Measurements from ENCODE around the gene NEK7. TPM values are rescaled to one million over a fixed set of nuclear protein-coding genes. Genes with fewer than 3 reads are reported as not detected.

The NEK7 gene
- total RNA-seq, 2 donors from 2014 or later: 24.2 to 26.8 TPM

GRCh38 chr1:198205016-198205684 lies 48.4 kb downstream of the NEK7 start:
- Mint-ChIP-seq H3K36me3 (ENCODE audit: low read depth) (peaks cover 9% of the 10 kb centered on the region), H3K27ac (no peak overlapping the region), H3K4me3 (no peak overlapping the region), H3K27me3 (ENCODE audit: insufficient read depth) (no peaks in the 10 kb centered on the region), H3K9me3 (peaks cover 4% of the 10 kb centered on the region), H3K4me1 (peaks cover 9% of the 10 kb centered on the region)
- Histone ChIP-seq H3K9me3 (ENCODE audit: control insufficient read depth, low read length) (no peaks in the 10 kb centered on the region), H3K36me3 (ENCODE audit: control insufficient read depth, insufficient read depth, low read length) (no peaks in the 10 kb centered on the region), H3K9ac (ENCODE audit: extremely low read depth, low read length, poor library complexity, severe bottlenecking) (no peak overlapping the region), H3K4me1 (ENCODE audit: control insufficient read depth, insufficient read depth, low read length) (no peaks in the 10 kb centered on the region), H3K27ac (ENCODE audit: low read depth, low read length) (no peak overlapping the region), H3K4me3 (ENCODE audit: low read length) (no peak overlapping the region), H3K27me3 (ENCODE audit: control insufficient read depth, insufficient read depth, low read length, poor library complexity, severe bottlenecking) (no peaks in the 10 kb centered on the region)
- DNase-seq: no peak
- 96 to 97% methylated on average over 5 of the region's 5 CpGs for WGBS, 2 experiments (ENCODE audit: insufficient coverage in 1 of 2, insufficient read length in 1 of 2)
- TF ChIP-seq CTCF (conservative IDR thresholded peaks at IDR 0.05): no peak

GRCh38 chr1:198206292-198206691 lies 49.5 kb downstream of the NEK7 start:
- no peak overlapping the region for H3K4me3 ChIP-seq (ENCODE audit: low read length)
- TF ChIP-seq CTCF (conservative IDR thresholded peaks at IDR 0.05): no peak
- H3K4me1 ChIP-seq (ENCODE audit: control insufficient read depth, insufficient read depth, low read length): no peaks in the 10 kb centered on the region
- H3K9ac ChIP-seq (ENCODE audit: extremely low read depth, low read length, poor library complexity, severe bottlenecking): no peak overlapping the region
- Mint-ChIP-seq H3K4me1 (peaks cover 7% of the 10 kb centered on the region), H3K27me3 (ENCODE audit: insufficient read depth) (no peaks in the 10 kb centered on the region), H3K27ac (no peak overlapping the region), H3K4me3 (no peak overlapping the region), H3K36me3 (ENCODE audit: low read depth) (peaks cover 10% of the 10 kb centered on the region), H3K9me3 (peaks cover 4% of the 10 kb centered on the region)
- H3K9me3 ChIP-seq (ENCODE audit: control insufficient read depth, low read length): no peaks in the 10 kb centered on the region
- 92 to 100% methylated on average over 2 to 3 of the region's 3 CpGs for WGBS, 2 experiments (ENCODE audit: insufficient coverage in 1 of 2, insufficient read length in 1 of 2)
- no peaks in the 10 kb centered on the region for H3K36me3 ChIP-seq (ENCODE audit: control insufficient read depth, insufficient read depth, low read length)
- no peaks in the 10 kb centered on the region for H3K27me3 ChIP-seq (ENCODE audit: control insufficient read depth, insufficient read depth, low read length, poor library complexity, severe bottlenecking)
- no peak for DNase-seq
- no peak overlapping the region for H3K27ac ChIP-seq (ENCODE audit: low read depth, low read length)

- Histone ChIP-seq H3K4me3 (ENCODE audit: low read length) (no peak overlapping the region), H3K9ac (ENCODE audit: extremely low read depth, low read length, poor library complexity, severe bottlenecking) (no peak overlapping the region), H3K27me3 (ENCODE audit: control insufficient read depth, insufficient read depth, low read length, poor library complexity, severe bottlenecking) (no peaks in the 10 kb centered on the region), H3K4me1 (ENCODE audit: control insufficient read depth, insufficient read depth, low read length) (no peaks in the 10 kb centered on the region), H3K36me3 (ENCODE audit: control insufficient read depth, insufficient read depth, low read length) (peaks cover 10% of the 10 kb centered on the region), H3K27ac (ENCODE audit: low read depth, low read length) (no peak overlapping the region), H3K9me3 (ENCODE audit: control insufficient read depth, low read length) (peaks cover 39% of the 10 kb centered on the region)
- DNase-seq: no peak
- no peaks in the 10 kb centered on the region for H3K27me3 Mint-ChIP-seq (ENCODE audit: insufficient read depth)
- peaks cover 30% of the 10 kb centered on the region for H3K36me3 Mint-ChIP-seq (ENCODE audit: low read depth)
- H3K4me1 Mint-ChIP-seq: no peaks in the 10 kb centered on the region
- 89 to 96% methylated on average over 11 of the region's 11 CpGs for WGBS, 2 experiments (ENCODE audit: insufficient coverage in 1 of 2, insufficient read length in 1 of 2)
- no peak overlapping the region for H3K4me3 Mint-ChIP-seq
- no peak overlapping the region for H3K27ac Mint-ChIP-seq
- peaks cover 37% of the 10 kb centered on the region for H3K9me3 Mint-ChIP-seq
- no peak for TF ChIP-seq CTCF (conservative IDR thresholded peaks at IDR 0.05)
Observed at GRCh38 chr1:198211696-198212095, 54.9 kb downstream of the NEK7 start.

Measured in endodermal cell (in vitro differentiated cells).